GM21825 (cell line): Measurements from ENCODE around the gene EML5.
"Not testable (repeated sequence)": the region's sequence is repeated elsewhere in the genome, so short reads cannot be mapped to it uniquely, and the experiment has no call there.

Experiments
- ATAC-seq: cut with Tn5 transposase; IDR thresholded peaks from one replicate; pipeline ENCODE4 v1.9.1; 2021; ENCODE audit warnings: mild to moderate bottlenecking, moderate library complexity; ENCODE audit not compliant: unreplicated experiment

Gene EML5

DNA sequence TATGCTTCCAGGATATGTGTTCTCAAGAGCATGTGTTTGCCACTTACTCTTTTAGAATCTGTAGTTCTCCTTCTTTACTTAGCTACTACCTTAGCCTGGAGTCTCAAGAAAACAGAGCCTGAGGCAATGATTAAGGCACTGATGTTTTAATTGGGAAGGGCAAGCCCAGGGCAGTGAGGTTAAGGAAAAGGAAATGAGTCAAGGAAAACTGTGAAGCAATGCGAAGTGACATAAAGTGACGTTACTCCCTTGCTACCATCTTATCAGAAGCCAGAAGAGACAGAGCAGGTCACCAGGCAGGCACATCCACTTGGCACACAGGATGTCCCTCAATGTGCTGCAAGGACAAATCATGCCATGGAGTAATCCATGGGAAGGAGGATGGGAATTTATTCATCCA is 11.3 kb upstream of the EML5 start:
- no peak for ATAC-seq

DNA sequence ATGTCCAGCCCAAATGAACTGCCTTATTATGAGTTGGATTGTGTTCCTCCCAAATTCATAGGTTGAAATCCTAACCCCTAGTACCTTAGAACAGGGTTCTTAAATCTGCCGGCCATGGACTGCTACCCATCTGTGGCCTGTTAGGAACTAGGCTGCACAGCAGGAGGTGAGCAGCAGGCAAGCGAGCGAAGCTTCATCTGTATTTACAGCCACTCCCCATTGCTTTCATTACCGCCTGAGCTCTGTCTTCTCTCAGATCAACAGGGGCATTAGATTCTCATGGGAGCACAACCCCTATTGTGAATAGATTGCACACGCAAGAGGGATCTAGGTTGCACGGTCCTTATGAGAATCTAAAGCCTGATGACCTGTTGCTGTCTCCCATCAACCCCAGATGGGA is 9.8 kb upstream of the EML5 start:
- no peak for ATAC-seq

DNA sequence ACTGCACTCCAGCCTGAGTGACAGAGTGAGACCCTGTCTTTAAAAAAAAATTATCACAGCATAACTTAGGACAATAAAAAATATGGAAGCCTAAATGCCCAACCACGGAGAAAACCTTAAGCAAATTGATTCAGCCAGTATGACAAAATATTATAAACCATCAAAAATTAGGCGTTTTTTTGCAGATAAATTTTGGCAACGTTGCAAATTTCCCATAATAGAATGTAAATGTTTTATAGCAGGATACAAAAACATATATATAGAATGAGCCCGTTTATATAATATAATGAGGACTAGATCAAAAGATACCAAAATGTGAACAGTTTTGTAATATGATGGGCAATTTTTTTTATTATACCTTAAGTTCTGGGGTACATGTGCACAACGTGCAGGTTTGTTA is 6.8 kb upstream of the EML5 start:
- ATAC-seq, result no peak

DNA sequence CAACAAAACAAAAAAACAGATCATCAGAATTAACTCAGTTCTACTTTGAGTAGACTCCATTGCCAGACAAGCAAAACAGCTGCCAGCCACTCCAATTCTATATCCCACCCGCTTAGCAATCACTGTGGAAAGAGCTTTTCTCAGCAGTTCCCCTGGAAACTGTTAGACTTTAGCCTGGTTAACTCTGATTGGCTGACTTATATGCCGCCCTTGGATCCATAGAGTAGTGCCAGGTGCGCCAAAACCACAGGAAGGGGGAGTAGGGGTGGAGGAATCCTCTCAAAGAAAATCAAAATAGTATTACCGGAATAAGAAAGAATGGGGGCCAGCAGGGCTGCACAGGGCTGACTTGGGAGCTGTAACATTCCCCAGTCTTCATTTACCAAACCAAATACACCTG is 5.4 kb upstream of the EML5 start:
- no peak for ATAC-seq

DNA sequence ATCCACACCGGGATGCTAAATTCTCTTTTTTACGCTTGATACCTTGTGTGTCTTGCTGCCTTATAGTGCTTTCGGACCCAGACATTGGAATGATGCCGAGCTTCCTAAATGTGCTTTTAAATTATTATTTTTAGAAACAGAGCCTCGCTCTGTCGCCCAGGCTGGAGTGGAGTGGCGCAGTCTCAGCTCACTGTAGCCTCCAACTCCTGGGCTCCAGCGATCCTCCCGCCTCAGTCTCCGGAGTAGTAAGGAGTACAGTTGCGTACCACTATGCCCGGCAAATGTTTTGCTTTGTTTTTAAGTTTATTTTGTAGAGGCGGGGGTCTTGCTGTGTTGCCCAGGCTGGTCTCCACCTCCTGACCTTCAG is 489 bp upstream of the EML5 start:
- no peak for ATAC-seq

DNA sequence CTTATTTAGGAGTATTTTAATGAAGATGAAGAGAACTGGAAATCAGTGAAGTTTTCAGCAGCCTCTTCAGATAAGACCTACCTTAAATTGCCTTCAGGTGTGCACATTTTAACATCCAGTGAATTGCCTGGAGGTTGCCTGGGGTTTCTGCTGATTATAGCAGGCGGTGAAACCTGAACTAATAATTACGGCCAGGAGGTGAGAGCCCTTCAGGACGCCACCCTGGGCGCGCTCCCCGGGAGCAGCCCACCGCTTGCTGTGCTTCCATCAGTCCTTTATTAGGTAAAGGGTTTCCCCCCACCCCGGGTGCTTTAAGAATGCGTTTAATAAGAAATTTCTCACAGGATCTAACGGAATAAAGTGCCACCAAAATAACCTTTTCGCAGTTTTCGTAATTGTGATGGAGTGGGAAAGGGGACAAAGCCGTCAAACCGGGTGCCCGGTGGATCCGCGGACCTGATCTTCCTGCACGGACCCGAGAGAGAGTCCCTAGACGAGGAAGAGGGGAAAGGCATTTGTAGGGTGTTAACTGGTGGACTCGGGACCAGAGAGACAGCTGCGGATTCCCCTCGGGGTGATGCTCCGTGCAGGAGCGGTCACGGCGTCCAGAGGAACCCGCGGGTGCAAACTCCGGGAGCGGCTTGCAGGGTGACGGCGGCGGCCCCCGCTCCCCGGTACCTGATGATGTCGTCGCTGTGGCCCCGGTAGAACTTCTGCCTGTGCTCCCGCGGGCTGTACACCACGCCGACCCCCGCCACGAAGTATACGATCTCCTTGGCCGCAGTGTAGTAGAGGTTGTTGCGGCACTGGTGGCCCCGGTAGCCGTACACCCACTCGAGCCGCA is 902 bp downstream of the EML5 start:
- ATAC-seq, result no peak

DNA sequence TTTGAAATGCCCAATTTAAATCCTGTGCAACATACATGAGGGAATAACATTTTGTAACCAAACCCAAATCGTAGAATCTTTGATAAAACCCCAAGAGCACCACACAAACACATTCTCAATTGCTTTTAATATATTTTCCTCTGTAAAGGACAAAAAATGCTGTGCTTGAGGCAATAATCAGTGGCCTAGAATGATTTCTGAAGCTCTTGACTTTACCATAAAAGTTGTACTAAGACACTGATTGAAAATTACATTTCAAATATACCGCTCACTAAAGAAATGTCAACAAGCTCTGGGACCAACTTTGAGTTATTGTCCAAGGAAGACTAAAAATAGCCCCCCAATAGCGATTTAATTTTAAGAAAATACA is 1.5 kb downstream of the EML5 start:
- ATAC-seq, result no peak

DNA sequence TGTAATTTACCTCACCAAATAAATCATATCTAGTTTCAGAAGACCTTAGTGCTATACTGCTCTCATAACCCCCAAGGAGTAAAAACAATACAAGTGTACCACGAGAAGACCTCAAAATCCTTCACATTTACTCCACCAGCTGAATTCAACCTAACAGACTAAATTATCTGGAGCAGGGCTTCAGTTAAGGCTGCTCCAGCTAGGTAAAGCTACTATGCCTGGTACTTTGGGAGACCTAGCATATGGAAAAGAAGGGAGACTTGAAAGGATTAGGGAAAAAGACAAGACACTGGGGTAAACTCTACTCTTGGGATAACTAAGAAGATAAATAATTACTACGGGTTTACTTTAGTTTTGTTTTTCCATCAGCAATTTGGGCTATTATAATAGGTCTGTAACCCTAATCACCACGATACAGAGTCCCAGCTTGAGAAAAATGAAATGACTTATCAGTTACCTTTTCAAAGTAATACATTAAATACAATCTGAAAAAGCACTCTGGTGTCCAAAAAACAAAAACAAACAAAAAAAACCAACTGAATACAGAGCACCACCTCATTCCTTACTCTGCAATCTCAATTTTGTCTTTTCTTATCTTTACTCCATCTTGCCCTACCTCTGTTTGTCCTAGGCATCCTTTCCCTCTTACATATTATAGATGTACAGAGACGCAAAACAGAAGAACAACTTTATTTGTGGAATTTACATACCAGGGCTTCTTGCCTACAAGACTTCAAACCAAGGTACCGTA is 2.1 kb downstream of the EML5 start:
- no peak for ATAC-seq

DNA sequence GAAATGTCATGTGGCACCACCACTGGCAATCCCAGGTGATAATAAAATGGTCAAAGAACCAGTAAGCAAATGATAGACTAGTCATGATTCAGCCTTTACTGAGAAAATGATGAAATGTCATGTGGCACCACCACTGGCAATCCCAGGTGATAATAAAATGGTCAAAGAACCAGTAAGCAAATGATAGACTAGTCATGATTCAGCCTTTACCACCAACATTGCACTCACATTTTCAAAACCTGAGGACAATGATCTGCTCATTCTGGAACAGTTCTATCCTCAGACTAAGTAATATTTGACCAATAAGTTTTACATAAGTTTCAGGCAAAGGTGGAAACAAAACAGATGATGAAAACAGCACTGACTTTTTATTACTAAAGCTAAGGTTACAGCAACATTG is 3.2 kb downstream of the EML5 start:
- ATAC-seq, result not testable (repeated sequence)

DNA sequence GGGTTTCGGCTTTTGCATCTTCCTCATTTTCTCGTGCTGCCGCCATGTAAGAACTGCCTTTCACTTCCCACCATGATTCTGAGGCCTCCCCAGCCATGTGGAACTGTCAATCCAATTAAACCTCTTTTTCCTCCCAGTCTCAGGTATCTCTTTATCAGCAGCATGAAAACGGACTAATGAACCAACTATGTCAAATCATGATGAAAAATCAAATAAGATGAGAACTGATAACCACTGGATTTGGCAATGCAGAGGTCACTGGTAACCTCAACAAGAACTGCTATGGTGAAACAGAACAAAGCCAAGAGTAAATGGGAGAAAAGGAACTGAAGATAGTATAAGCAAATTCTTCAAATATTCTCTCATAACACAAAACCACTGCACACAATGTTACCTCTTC is 6.0 kb downstream of the EML5 start:
- no peak for ATAC-seq

DNA sequence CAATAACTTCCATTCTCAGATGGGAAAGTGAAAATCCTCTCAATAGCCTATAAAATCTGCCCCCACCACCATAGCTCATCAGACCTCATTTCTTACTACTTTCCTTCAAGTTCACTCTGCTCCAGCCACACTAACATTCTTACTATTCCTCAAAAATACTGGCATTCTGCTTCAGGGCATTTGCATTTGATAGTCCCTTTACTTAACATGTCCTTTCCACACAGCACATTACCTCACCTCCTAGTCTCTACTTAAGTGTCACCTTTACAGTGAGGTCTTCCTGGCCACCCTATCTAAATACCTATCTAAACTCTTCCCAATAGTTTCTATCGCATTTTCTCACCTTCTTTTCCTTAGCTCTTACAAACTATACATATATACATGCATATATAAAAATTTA is 6.8 kb downstream of the EML5 start:
- no peak for ATAC-seq

DNA sequence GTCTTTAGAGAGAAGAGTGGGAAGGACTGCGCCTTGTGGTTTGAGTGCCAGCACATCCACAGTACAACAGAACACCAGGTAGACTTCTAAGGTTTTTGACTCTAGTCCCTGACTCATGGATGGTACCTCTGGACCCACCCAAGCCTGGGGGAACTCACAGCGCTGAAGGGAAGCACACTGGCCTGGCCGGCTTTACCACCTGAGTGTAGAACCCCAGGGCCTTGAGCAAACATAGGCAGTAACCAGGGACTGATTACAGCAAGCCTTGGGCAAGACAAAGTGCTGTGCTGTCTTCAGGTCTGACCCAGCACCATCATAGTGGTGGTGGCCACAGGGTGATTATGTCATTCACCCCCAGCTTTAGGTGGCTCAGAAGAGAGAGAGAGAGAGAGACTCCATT is 17.2 kb downstream of the EML5 start:
- ATAC-seq, result no peak

DNA sequence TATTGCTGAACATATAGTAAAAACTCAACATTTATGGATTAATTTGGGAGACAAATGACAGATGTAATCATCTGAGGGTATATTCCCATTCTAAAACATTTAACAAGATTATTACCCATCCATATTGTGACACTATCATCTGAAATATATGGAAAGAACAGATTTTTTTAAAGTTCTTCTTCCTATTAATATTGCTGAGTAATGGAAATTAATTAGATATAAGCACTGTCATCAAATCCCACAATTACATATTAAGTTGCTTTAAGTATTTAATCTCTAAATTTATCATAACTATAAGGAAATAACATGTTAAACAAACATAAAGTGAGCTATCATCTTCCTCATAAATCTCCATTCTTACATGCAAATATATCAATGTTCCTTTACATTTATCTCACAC is 22.0 kb downstream of the EML5 start:
- no peak for ATAC-seq

DNA sequence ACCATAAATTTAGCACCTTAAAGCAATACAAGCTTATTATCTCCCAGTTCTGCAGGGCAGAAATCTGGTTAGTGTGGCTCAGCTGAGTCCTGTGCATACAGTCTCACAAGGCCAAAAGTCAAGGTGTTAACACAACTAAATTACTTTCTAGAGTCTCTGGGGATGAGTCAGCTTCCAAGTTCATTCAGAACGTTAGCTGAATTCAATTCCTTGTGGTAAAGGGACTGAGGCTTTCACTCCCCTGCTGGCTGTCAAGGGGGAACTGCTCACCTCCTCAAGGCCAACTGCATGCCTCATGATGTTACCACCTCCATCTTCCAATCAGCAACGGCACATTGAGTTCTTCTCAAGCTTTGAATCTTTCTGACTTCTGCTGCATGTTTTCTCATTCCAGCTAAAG is 27.6 kb downstream of the EML5 start:
- no peak for ATAC-seq

DNA sequence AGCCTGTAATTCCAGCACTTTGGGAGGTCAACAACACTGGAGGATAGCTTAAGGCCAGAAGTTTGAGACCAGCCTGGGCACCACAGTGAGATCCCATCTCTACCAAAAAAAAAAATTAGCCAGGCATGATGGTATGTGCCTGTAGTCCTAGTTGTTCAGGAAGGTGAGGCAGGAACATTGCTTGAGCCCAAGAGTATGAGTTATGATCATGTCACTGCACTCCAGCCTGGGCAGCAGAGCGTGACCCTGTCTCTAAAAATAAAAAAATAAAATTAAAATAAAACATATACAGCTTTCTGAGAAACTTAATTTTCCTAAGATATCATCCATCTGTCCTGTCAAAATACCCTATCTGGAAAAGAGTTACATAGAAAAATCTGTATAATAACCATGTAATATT is 38.9 kb downstream of the EML5 start:
- ATAC-seq, result no peak

DNA sequence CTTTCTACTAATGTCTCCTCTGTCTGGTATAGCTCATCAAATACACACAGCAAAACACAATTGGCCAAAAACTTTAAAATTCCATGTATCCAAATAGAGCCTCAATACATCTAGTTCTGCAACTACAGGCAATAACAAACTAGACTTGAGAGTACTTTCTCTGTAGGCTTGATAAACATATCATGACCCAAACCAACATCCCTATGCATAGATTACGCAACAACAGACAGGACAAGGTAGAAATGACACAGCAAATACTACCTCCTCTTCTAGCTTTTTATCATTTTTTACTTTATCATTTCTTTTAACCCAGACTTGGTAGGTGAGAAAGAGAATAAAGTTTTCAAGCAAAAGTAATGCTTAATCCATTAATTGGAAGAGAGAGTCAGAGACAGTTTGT is 41.8 kb downstream of the EML5 start:
- no peak for ATAC-seq

DNA sequence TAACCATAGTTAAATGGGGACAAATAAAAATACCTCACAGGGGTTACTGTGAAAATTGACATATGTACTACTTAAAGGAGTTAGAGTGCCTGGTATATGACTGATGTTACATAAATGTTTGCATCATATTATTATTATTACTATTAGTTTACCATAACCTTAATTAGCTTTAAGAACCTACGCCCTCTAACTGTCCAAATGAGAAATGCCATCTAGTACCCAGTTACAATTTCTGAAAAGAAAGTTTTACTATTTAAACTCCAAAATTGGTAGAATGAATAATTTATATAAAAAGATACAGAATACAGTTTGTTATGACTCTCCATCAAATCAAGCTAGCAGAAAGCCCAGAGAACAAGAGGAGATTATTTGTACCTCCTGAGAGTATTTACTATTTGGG is 42.3 kb downstream of the EML5 start:
- ATAC-seq, result no peak

DNA sequence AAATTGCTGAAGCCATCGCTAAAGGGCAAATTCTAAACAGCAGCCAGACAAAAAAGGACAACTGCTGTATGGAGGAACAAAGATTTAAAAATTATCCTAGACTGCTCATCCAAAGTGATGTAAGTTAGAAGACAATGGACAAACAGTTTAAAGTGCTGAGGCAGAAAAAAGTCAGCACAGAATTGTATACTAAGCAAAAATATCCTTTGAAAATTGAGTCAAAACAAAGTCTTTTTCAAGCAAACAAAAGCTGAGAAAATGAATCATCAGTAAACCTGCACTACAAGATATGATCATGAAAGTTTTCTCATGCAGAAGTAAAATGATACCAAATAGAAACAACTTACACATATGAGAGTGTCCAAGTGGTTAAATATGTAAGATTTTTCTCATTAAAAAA is 43.6 kb downstream of the EML5 start:
- no peak for ATAC-seq

DNA sequence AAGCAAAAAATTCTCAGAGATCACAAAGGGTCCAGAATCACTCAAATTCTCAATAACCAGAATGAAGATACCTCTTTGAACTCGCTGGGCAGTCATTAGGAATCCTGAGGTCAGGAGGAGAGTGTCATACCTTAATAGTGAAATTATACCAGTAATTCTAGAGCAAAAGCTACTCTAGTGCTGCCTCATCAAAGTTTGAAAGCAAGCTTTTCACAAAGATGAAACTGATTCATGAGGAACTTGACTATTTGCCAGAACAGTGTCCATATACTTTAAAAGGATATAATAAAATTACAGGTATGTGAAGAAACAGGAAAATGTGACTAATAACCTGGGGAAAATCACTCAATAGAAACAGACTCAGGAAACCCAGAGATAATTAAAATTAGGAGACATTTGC is 44.5 kb downstream of the EML5 start:
- no peak for ATAC-seq

DNA sequence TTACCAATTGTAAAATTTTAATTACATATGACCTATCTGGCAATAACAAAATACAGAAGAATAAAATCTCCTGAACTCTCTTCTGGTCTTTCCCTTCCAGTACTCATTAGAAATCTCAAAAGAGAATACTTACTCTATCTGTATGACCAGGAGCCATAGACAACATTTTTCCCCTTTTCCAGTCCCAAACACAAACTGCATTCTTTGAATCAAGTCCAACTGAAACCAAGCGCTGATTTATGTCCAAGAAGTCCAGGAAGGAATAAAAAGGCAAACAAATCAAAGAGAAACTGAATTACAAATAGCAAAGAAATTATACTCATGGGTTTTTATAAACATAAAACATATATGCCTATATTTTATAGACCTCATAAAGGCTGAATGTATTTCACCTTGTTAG is 46.7 kb downstream of the EML5 start:
- no peak for ATAC-seq

DNA sequence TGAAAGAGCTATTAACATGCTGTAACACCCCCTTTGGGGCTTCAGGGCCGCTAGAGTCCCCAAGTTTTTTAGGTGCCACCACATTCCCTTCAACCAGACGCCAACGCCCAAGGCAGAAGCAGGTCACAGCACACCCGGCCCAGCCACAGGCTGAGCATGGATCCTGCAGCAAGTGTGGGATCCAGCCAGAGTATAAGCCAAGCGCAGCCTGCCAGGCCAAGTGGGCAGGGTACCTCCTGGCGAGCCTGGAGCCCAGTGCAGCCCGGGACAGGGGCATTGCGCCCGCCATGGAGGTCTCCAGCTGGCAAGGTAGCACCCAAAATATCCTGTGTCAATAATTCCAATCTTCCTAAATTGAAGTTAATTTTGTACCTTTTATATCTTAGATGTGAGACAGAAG is 55.5 kb downstream of the EML5 start:
- no peak for ATAC-seq

DNA sequence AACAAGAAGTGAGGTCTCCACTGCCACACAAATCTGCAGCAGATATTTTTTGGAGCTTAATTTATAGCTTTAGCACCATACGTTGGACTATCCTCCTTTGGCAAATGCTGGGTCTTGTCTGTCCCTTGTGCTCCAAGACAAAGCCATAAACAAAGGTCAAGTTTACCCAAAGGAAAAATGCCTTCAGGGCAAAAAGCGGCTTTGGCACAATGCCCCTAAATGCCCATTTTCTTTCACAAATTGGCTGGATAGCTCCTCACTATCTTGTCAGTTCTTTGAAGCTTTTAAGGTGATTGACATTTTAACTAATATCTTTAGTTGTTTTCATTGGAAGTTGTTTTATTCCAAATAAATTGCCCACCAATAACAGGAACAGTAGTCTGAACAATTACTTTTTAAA is 59.6 kb downstream of the EML5 start:
- ATAC-seq, result no peak

DNA sequence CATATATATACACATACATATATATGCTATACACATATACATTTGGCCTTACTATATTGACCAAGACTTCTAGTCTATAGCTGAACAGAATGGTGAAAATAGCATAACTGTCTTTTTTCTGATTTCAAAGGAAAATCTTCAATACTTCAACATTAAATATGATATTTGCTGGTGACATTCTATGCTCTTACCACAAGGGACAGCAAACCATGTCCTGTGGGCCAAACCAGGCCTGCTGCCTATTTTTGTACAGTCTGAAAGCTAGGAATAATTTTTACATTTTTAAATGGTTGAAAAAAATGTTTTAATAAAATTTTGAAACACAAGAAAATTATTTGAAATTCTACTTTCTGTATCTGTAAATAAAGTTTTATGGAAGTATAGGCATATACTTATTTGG is 63.6 kb downstream of the EML5 start:
- no peak for ATAC-seq
